Melanocyte of skin (primary cell): ENCODE data around the gene FRMPD2. TPM values are rescaled to one million over a fixed set of nuclear protein-coding genes. Genes with fewer than 3 reads are reported as not detected.

ENCODE experiments used
- total RNA-seq, 2 donors: library from RNA; depleted of rRNA; stranded (reverse); fragments of >200 nt; gene quantifications; 2 replicates each; pipeline ENCODE4 v1.2.3, GENCODE V29; 2012

Gene FRMPD2, protein sequence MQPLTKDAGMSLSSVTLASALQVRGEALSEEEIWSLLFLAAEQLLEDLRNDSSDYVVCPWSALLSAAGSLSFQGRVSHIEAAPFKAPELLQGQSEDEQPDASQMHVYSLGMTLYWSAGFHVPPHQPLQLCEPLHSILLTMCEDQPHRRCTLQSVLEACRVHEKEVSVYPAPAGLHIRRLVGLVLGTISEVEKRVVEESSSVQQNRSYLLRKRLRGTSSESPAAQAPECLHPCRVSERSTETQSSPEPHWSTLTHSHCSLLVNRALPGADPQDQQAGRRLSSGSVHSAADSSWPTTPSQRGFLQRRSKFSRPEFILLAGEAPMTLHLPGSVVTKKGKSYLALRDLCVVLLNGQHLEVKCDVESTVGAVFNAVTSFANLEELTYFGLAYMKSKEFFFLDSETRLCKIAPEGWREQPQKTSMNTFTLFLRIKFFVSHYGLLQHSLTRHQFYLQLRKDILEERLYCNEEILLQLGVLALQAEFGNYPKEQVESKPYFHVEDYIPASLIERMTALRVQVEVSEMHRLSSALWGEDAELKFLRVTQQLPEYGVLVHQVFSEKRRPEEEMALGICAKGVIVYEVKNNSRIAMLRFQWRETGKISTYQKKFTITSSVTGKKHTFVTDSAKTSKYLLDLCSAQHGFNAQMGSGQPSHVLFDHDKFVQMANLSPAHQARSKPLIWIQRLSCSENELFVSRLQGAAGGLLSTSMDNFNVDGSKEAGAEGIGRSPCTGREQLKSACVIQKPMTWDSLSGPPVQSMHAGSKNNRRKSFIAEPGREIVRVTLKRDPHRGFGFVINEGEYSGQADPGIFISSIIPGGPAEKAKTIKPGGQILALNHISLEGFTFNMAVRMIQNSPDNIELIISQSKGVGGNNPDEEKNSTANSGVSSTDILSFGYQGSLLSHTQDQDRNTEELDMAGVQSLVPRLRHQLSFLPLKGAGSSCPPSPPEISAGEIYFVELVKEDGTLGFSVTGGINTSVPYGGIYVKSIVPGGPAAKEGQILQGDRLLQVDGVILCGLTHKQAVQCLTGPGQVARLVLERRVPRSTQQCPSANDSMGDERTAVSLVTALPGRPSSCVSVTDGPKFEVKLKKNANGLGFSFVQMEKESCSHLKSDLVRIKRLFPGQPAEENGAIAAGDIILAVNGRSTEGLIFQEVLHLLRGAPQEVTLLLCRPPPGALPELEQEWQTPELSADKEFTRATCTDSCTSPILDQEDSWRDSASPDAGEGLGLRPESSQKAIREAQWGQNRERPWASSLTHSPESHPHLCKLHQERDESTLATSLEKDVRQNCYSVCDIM (N-terminal part only)
- not detected for total RNA-seq

GRCh38 chr10:48274636-48275035 is at the start of gene FRMPD2:
FRMPD2 (minus strand) TSS chr10:48274696; CDS start chr10:48274567, 129 bp downstream.

GRCh38 chr10:48306265-48306869 is 31.9 kb upstream of the FRMPD2 start, which contains the start of gene MAPK8:
MAPK8 (plus strand) TSS chr10:48306677; CDS start chr10:48401661, 94,984 bp downstream.

Other genes starting within 250 kb of the FRMPD2 start
- 10 to 100 TPM; 29.0 to 30.3 TPM for gene MAPK8, start 32.0 kb upstream of the FRMPD2 start, total RNA-seq